HepG2 (cell line): ENCODE measurements around the gene EYA2. TPM values are rescaled to one million over a fixed set of nuclear protein-coding genes. Genes with fewer than 3 reads are reported as not detected.

ENCODE experiments used
- ATAC-seq: fragments of 200-7000 bp; cut with Tn5 transposase; 3 replicates; pipeline ENCODE4 v1.9.1; 2020; ENCODE audit warnings: mild to moderate bottlenecking, moderate library complexity
- BruUV-seq: library from RNA; stranded (reverse); fragments of 400-500 nt; replicated peaks from 2 replicates; lab custom pipeline; 2021; lab: Mats Ljungman, UMichigan
- CTCF ChIA-PET: fragments of 300-600 bp; formaldehyde crosslinking; extraction: SDS; loops from one replicate; lab custom pipeline; 2021; ENCODE audit warnings: low total read pairs, inconsistent platforms, low intra/inter-chr PET ratio; lab: Yijun Ruan, JAX
- POLR2A ChIA-PET: fragments of 350-600 bp; sonication (Branson Sonifier 250); formaldehyde crosslinking; loops from one replicate; lab custom pipeline; 2020; ENCODE audit warnings: antibody characterized with exemption, inconsistent platforms; lab: Yijun Ruan, JAX
- DNase-seq: peaks from one replicate; pipeline ENCODE4 v3.0.0-alpha.2; 2015; ENCODE audit warnings: low spot score
- FAIRE-seq: peaks from 3 replicates; lab custom pipeline; 2011; peaks lifted over from hg19 to GRCh38; lab: Jason Lieb, UNC
- H2AFZ ChIP-seq: one replicate; pipeline ENCODE4 v1.6.1; 2011; ENCODE audit warnings: low read length, inconsistent platforms
- H3K27ac ChIP-seq: fragments of 300-600 bp; 3 replicates; pipeline ENCODE4 v1.8.0; 2011; ENCODE audit warnings: mixed run types, mild to moderate bottlenecking, mixed read lengths, low read length, inconsistent platforms; ENCODE audit not compliant: insufficient read depth; ENCODE audit errors: extremely low read length
- H3K27me3 ChIP-seq, 2 experiments: fragments of 200-600 bp in 1 of 2; 2 replicates in 1 of 2; 3 replicates in 1 of 2; pipeline versions ENCODE4 v1.6.0 to v1.8.0; 2011; ENCODE audit warnings: low read length in 2 of 2, mild to moderate bottlenecking in 2 of 2, moderate library complexity in 2 of 2, inconsistent platforms in 1 of 2; ENCODE audit not compliant: insufficient read depth in 2 of 2, control insufficient read depth in 1 of 2
- H3K36me3 ChIP-seq, 2 experiments: fragments of 200-600 bp in 1 of 2; replicated peaks in 1 of 2; 2 replicates in 1 of 2; 3 replicates in 1 of 2; pipeline versions ENCODE4 v1.5.1 to v1.8.0; 2011; ENCODE audit warnings: low read length in 2 of 2, inconsistent platforms in 1 of 2; ENCODE audit not compliant: insufficient read depth in 2 of 2, control insufficient read depth in 1 of 2
- H3K4me1 ChIP-seq: 2 replicates; pipeline ENCODE4 v1.5.1; 2012; ENCODE audit warnings: low read length, inconsistent platforms; ENCODE audit not compliant: insufficient read depth
- H3K4me2 ChIP-seq: 2 replicates; pipeline ENCODE4 v1.6.0; 2011; ENCODE audit warnings: low read depth, low read length, inconsistent platforms
- H3K4me3 ChIP-seq, 3 experiments: fragments of 200-600 bp in 1 of 3; sonication (generic), shearing (Covaris generic) in 1 of 3; replicated peaks in 1 of 3; 2 replicates each; pipeline ENCODE4 v1.5.1; 2011 to 2016; ENCODE audit warnings: low read length in 3 of 3, inconsistent platforms in 2 of 3, low read depth in 2 of 3, mild to moderate bottlenecking in 2 of 3, control low read depth in 1 of 3, mixed read lengths in 1 of 3; ENCODE audit not compliant: insufficient read depth in 1 of 3
- H3K79me2 ChIP-seq: one replicate; pipeline ENCODE4 v1.6.1; 2011; ENCODE audit warnings: low read length, inconsistent platforms; ENCODE audit not compliant: insufficient read depth
- H3K9ac ChIP-seq: 2 replicates; pipeline ENCODE4 v1.6.0; 2011; ENCODE audit warnings: mild to moderate bottlenecking, low read depth, low read length, inconsistent platforms; ENCODE audit not compliant: insufficient read depth
- H3K9me3 ChIP-seq: 2 replicates; pipeline ENCODE4 v1.5.1; 2012; ENCODE audit warnings: mild to moderate bottlenecking, low read length
- H4K20me1 ChIP-seq: 2 replicates; pipeline ENCODE4 v1.6.0; 2011; ENCODE audit warnings: inconsistent platforms, mild to moderate bottlenecking, low read length, moderate library complexity; ENCODE audit not compliant: insufficient read depth
- ATAD3A ChIP-seq: sonication (generic); formaldehyde crosslinking; IDR thresholded peaks from 2 replicates; pipeline ENCODE4 v1.4.0; 2020; ENCODE audit warnings: missing genetic modification reagents
- MIER3 ChIP-seq: IDR thresholded peaks from 2 replicates; pipeline ENCODE4 v1.6.1; 2016; ENCODE audit warnings: missing compliant biosample characterization, borderline replicate concordance
- MXI1 ChIP-seq: IDR thresholded peaks from 3 replicates; pipeline ENCODE4 v1.6.1; 2012; ENCODE audit warnings: low read depth, low read length, inconsistent platforms, borderline replicate concordance
- NCOA1 ChIP-seq: sonication (generic); formaldehyde crosslinking; IDR thresholded peaks from 2 replicates; pipeline ENCODE4 v1.9.0; 2021; ENCODE audit warnings: missing genetic modification reagents
- TCF12 ChIP-seq, 2 experiments: fragments of 450-650 bp in 1 of 2; sonication (generic) in 1 of 2; formaldehyde crosslinking in 1 of 2; IDR thresholded peaks; 2 replicates each; pipeline versions ENCODE4 v1.6.1 to v1.8.0; 2017 to 2022; ENCODE audit warnings: antibody characterized with exemption in 1 of 2, mild to moderate bottlenecking in 1 of 2, missing genetic modification reagents in 1 of 2, moderate library complexity in 1 of 2
- U2AF1 ChIP-seq: fragments of 200-400 bp; formaldehyde crosslinking; optimal IDR thresholded peaks from 2 replicates; pipeline ENCODE3; 2017; ENCODE audit warnings: mild to moderate bottlenecking, low read depth, low read length
- ZFP41 ChIP-seq: sonication (generic); formaldehyde crosslinking; IDR thresholded peaks from 2 replicates; pipeline ENCODE4 v1.4.0; 2020; ENCODE audit warnings: mild to moderate bottlenecking, missing genetic modification reagents, borderline replicate concordance
- ZFY ChIP-seq: sonication (generic); formaldehyde crosslinking; IDR thresholded peaks from 2 replicates; pipeline ENCODE4 v1.4.0; 2020; ENCODE audit warnings: missing genetic modification reagents
- ZNF317 ChIP-seq: sonication (generic); formaldehyde crosslinking; IDR thresholded peaks from 2 replicates; pipeline ENCODE4 v1.5.0; 2020; ENCODE audit warnings: mild to moderate bottlenecking, missing genetic modification reagents
- ZNF572 ChIP-seq: sonication (generic); formaldehyde crosslinking; IDR thresholded peaks from 2 replicates; pipeline ENCODE4 v1.5.1; 2020; ENCODE audit warnings: mild to moderate bottlenecking, missing genetic modification reagents
- ZNF737 ChIP-seq: sonication (generic); formaldehyde crosslinking; IDR thresholded peaks from 2 replicates; pipeline ENCODE4 v1.5.0; 2020; ENCODE audit warnings: missing genetic modification reagents, mild to moderate bottlenecking, borderline replicate concordance
- WGBS: methylation state at CpG from one replicate; pipeline ENCODE4 v1.1.6; 2017; ENCODE audit warnings: low lambda C conversion rate; 5-methylcytosine and 5-hydroxymethylcytosine counted together
- in situ Hi-C: cut with HindIII; loops from 2 replicates; pipeline ENCODE4 v1.10.0; 2017; ENCODE audit warnings: low pct_unique_long_range_greater_than_20kb; ENCODE audit not compliant: extremely low pct_ligation_motif_present
- intact Hi-C: fragments of 100-400 bp; cut with micrococcal nuclease; formaldehyde crosslinking; loops from one replicate; pipeline ENCODE4 v1.10.0; 2022; ENCODE audit not compliant: unreplicated experiment
- polyA plus RNA-seq, 8 experiments: library from polyadenylated mRNA; depleted of rRNA in 3 of 8; stranded (reverse) in 7 of 8; unstranded in 1 of 8; fragments of >200 nt; fragmentation: Illumina TruSeq in 4 of 8; extraction: Trizol in 4 of 8; gene quantifications; 2 replicates each; pipeline versions ENCODE4 v1.2.1 to v1.2.3, GENCODE V29; 2011 to 2016; ENCODE audit warnings: low read depth in 4 of 8, missing spikeins in 1 of 8, mixed read lengths in 1 of 8; ENCODE audit not compliant: insufficient read depth in 1 of 8
- total RNA-seq, 5 experiments: library from RNA; depleted of rRNA; stranded (reverse); fragments of >200 nt; fragmentation: Illumina TruSeq; extraction: Trizol; gene quantifications; 2 replicates each; pipeline ENCODE4 v1.2.3, GENCODE V29; 2016; ENCODE audit warnings: low read depth in 1 of 5
- TF ChIP-seq, protein P1 (sequence below): sonication (generic); formaldehyde crosslinking; IDR thresholded peaks from 2 replicates; pipeline ENCODE4 v1.4.0; 2020; ENCODE audit warnings: mild to moderate bottlenecking, missing genetic modification reagents
- TF ChIP-seq, protein P2 (sequence below): sonication (generic); formaldehyde crosslinking; IDR thresholded peaks from 2 replicates; pipeline ENCODE4 v1.8.1; 2023; ENCODE audit warnings: missing genetic modification reagents, inconsistent platforms, borderline replicate concordance

Gene EYA2
- total and polyA plus RNA-seq, 2 of the 13 experiments (the other 11 are each of a cell fraction or from before 2014, with no cell fraction given), result not detected

DNA sequence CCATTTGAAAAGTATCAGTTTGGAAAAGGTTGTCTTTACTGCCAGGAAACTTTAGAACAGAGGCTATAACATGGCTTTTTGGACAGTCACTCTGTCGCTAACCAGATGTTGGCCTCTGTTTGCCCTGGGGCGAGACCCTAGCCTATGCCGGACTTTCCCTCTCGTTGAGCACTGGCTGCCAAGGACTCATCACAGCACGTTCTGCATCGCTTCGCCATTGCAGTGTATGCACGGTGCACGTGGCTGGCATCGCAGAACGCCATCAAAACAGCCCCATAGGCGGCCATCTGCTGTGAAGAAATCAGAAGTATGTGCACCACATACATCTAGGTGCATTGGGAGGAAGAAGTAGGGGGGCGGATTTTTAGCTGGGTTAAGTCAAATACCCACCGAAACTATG, 156.4 kb downstream of the EYA2 start:
- no peak for TF ChIP-seq ZFP41 (CRISPR knock-in tag)
- TF ChIP-seq, protein P1, sequence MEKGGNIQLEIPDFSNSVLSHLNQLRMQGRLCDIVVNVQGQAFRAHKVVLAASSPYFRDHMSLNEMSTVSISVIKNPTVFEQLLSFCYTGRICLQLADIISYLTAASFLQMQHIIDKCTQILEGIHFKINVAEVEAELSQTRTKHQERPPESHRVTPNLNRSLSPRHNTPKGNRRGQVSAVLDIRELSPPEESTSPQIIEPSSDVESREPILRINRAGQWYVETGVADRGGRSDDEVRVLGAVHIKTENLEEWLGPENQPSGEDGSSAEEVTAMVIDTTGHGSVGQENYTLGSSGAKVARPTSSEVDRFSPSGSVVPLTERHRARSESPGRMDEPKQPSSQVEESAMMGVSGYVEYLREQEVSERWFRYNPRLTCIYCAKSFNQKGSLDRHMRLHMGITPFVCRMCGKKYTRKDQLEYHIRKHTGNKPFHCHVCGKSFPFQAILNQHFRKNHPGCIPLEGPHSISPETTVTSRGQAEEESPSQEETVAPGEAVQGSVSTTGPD (CRISPR knock-in tag), result no peak
- Histone ChIP-seq H3K27me3 (peaks cover 2 to 50% of the 10 kb centered on the region in 2 experiments; a peak in 4 of 5 replicates), H4K20me1 (peaks cover 4% of the 10 kb centered on the region; the same call in 1 of the 2 replicates), H3K4me2 (no peak overlapping the region), H3K36me3 (no peaks in the 10 kb centered on the region), H3K4me3 (no peak overlapping the region), H2AFZ (no peak overlapping the region), H3K9ac (no peak overlapping the region), H3K9me3 (no peaks in the 10 kb centered on the region), H3K4me1 (no peaks in the 10 kb centered on the region), H3K79me2 (no peaks in the 10 kb centered on the region), H3K27ac (no peak overlapping the region)
- ATAC-seq (no peak), FAIRE-seq (no peak), DNase-seq (no peak)
- CTCF ChIA-PET, result no interaction called here
- intact Hi-C loops, result no loop called here
- in situ Hi-C loops, result no loop called here
- BruUV-seq, result no TSS peak
- POLR2A ChIA-PET, result no interaction called here
- 26% methylated on average over 14 of the region's 14 CpGs for WGBS

- ChIA-PET POLR2A (no interaction called here), CTCF (no interaction called here)
- no peak overlapping the region for H3K27ac ChIP-seq
- H3K27me3 ChIP-seq, result peaks cover 2 to 54% of the 10 kb centered on the region in 2 experiments; a peak in 4 of 5 replicates
- no peaks in the 10 kb centered on the region for H3K79me2 ChIP-seq
- no peaks in the 10 kb centered on the region for H3K9me3 ChIP-seq
- H3K4me1 ChIP-seq, result no peaks in the 10 kb centered on the region
- under 1% methylated on average over 8 of the region's 8 CpGs for WGBS
- no peak for FAIRE-seq
- no peaks in the 10 kb centered on the region for H3K36me3 ChIP-seq
- no TSS peak for BruUV-seq
- H3K4me2 ChIP-seq, result no peak overlapping the region
- in situ Hi-C loops (no loop called here), intact Hi-C loops (no loop called here)
- peaks cover 4% of the 10 kb centered on the region; the same call in 1 of the 2 replicates for H4K20me1 ChIP-seq
- DNase-seq, result no peak
- no peak overlapping the region for H3K4me3 ChIP-seq
- no peak for ATAC-seq
- no peak overlapping the region for H2AFZ ChIP-seq
- H3K9ac ChIP-seq, result no peak overlapping the region
- TF ChIP-seq U2AF1, result no peak
- no peak for TF ChIP-seq MXI1
- no peak for TF ChIP-seq TCF12 (IDR thresholded peaks at IDR 0.05)
- TF ChIP-seq TCF12 (CRISPR knock-in tag; IDR thresholded peaks at IDR 0.05), result no peak
- no peak for TF ChIP-seq ATAD3A (CRISPR knock-in tag)
- no peak for TF ChIP-seq ZNF572
- TF ChIP-seq ZNF317 (CRISPR knock-in tag), result no peak
- TF ChIP-seq MIER3 (CRISPR knock-in tag), result no peak
- no peak for TF ChIP-seq ZFY (CRISPR knock-in tag)
- TF ChIP-seq, protein P2, sequence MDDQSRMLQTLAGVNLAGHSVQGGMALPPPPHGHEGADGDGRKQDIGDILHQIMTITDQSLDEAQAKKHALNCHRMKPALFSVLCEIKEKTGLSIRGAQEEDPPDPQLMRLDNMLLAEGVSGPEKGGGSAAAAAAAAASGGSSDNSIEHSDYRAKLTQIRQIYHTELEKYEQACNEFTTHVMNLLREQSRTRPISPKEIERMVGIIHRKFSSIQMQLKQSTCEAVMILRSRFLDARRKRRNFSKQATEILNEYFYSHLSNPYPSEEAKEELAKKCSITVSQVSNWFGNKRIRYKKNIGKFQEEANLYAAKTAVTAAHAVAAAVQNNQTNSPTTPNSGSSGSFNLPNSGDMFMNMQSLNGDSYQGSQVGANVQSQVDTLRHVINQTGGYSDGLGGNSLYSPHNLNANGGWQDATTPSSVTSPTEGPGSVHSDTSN, result no peak
- no peak for TF ChIP-seq NCOA1 (CRISPR knock-in tag)
- no peak for TF ChIP-seq ZNF737 (CRISPR knock-in tag)
These were observed 157.4 kb downstream of the EYA2 start for GRCh38 chr20:47051936-47052526.
